Mucosa of descending colon (tissue), 3 donors: ENCODE data around the gene PKN3. TPM values are rescaled to one million over a fixed set of nuclear protein-coding genes. Genes with fewer than 3 reads are reported as not detected.

ENCODE experiments used
- ATAC-seq: fragments of 200-7000 bp; cut with Tn5 transposase; one replicate; pipeline ENCODE4 v1.9.1; 2020; ENCODE audit warnings: mild to moderate bottlenecking, moderate library complexity
- DNase-seq, 3 donors: peaks; one replicate each; pipeline ENCODE4 v3.0.0-alpha.2; 2020
- H3K36me3 ChIP-seq: fragments of 200-600 bp; one replicate; pipeline ENCODE4 v1.8.0; 2021; ENCODE audit warnings: low read depth, mild to moderate bottlenecking
- H3K4me1 ChIP-seq: fragments of 200-600 bp; one replicate; pipeline ENCODE4 v1.8.0; 2021; ENCODE audit warnings: low read depth, mild to moderate bottlenecking
- H3K4me3 ChIP-seq: fragments of 200-600 bp; one replicate; pipeline ENCODE4 v1.8.0; 2021; ENCODE audit warnings: mild to moderate bottlenecking
- H3K9me3 ChIP-seq: fragments of 200-600 bp; one replicate; pipeline ENCODE4 v1.8.0; 2021; ENCODE audit warnings: mild to moderate bottlenecking
- CTCF ChIP-seq: fragments of 200-600 bp; IDR thresholded peaks from one replicate; pipeline ENCODE4 v1.8.0; 2022; ENCODE audit warnings: antibody characterized with exemption, mild to moderate bottlenecking
- intact Hi-C, 2 donors: fragments of 100-400 bp; cut with DNase I in 1 of 2; cut with micrococcal nuclease in 1 of 2; formaldehyde crosslinking; loops; one replicate each; pipeline versions ENCODE4 v1.11.0 to v1.11.1; 2022; cut with DNase I, micrococcal nuclease
- total RNA-seq, 3 donors: library from RNA; stranded (reverse); fragmentation: NEBNext Ultra II Directional in 2 of 3; extraction: Animal tissue kit (Norgen Biotek cat#: 25700) in 2 of 3; gene quantifications; one replicate each; pipeline versions ENCODE4 v1.2.1 to v1.2.4, GENCODE V29; 2021 to 2023
- donor health status: DM: no; HTN: no; CAD: no; lungs with moderate emphysema.
- donor health status: DM: no; HTN: no; CAD: no.
- donor health status: DM: no; HTN: yes; CAD: no.

PKN3 gene
- total RNA-seq, 3 donors from 2014 or later = 2.5 to 4.9 (median 3.8) TPM

- TF ChIP-seq CTCF = no peak
- Histone ChIP-seq H3K36me3 (peaks cover 4% of the 10 kb centered on the region), H3K4me3 (peak overlapping the region; percentile 50), H3K4me1 (peaks cover 14% of the 10 kb centered on the region), H3K9me3 (no peaks in the 10 kb centered on the region)
- DNase-seq (peak in 1 of 3 donors; percentile 40), ATAC-seq (no peak)
- intact Hi-C loops = no loop called here
Observed at GRCh38 chr9:128723352-128723865, 21.1 kb downstream of the PKN3 start.

GRCh38 chr9:128723866-128724743 is 21.8 kb downstream of the PKN3 start, which contains the start of gene ZDHHC12:
Gene ZDHHC12, minus strand, starts transcription at chr9:128724127. Its CDS starts 34 bp downstream, at chr9:128724093.
- ATAC-seq = peak; percentile 92

GRCh38 chr9:128724744-128725211 is 22.5 kb downstream of the PKN3 start:
- Histone ChIP-seq H3K36me3 (peaks cover 4% of the 10 kb centered on the region), H3K9me3 (no peaks in the 10 kb centered on the region), H3K4me3 (no peak overlapping the region), H3K4me1 (peaks cover 8% of the 10 kb centered on the region)
- DNase-seq (peak; percentile 81 to 86 (median 84)), ATAC-seq (peak; percentile 75)
- intact Hi-C loops = no loop called here
- TF ChIP-seq CTCF = no peak

More at GRCh38 chr9:128723866-128724743, 21.8 kb downstream of the PKN3 start, which contains the start of gene ZDHHC12:
- intact Hi-C loops = no loop called here
- Histone ChIP-seq H3K9me3 (no peaks in the 10 kb centered on the region), H3K36me3 (peaks cover 4% of the 10 kb centered on the region), H3K4me1 (peaks cover 14% of the 10 kb centered on the region), H3K4me3 (peak within 1 kb of the TSS; percentile 50)
- TF ChIP-seq CTCF = no peak
- DNase-seq = peak; percentile 98 to 100 (median 99)

- no peak for TF ChIP-seq CTCF
- Histone ChIP-seq H3K36me3 (peaks cover 4% of the 10 kb centered on the region), H3K4me1 (peaks cover 7% of the 10 kb centered on the region), H3K4me3 (no peak overlapping the region), H3K9me3 (no peaks in the 10 kb centered on the region)
- ATAC-seq (no peak), DNase-seq (no peak)
- intact Hi-C loops = no loop called here
Observed at GRCh38 chr9:128727640-128728248, 25.4 kb downstream of the PKN3 start.

- DNase-seq = no peak
- intact Hi-C loops = no loop called here
- Histone ChIP-seq H3K9me3 (no peaks in the 10 kb centered on the region), H3K4me3 (no peak overlapping the region), H3K4me1 (peaks cover 7% of the 10 kb centered on the region), H3K36me3 (peaks cover 4% of the 10 kb centered on the region)
- no peak for TF ChIP-seq CTCF
- ATAC-seq = no peak
Observed at GRCh38 chr9:128728298-128728697, 26.0 kb downstream of the PKN3 start.
